SJCRH30 (cell line): ENCODE data around the gene SSBP3. TPM values are rescaled to one million over a fixed set of nuclear protein-coding genes. Genes with fewer than 3 reads are reported as not detected.

ENCODE experiments used
- DNase-seq, 2 experiments: peaks; one replicate each; pipeline ENCODE4 v3.0.0-alpha.2; 2015 to 2020
- H3K27ac ChIP-seq: fragments of 250-450 bp; sonication (Bioruptor Pico); 2 replicates; pipeline ENCODE4 v1.5.1; 2020; ENCODE audit warnings: mild to moderate bottlenecking, moderate library complexity
- H3K27me3 ChIP-seq: fragments of 250-450 bp; sonication (Bioruptor Pico); 2 replicates; pipeline ENCODE4 v1.5.1; 2020; ENCODE audit warnings: mild to moderate bottlenecking, moderate library complexity
- H3K36me3 ChIP-seq: fragments of 250-450 bp; sonication (Bioruptor Pico); 2 replicates; pipeline ENCODE4 v1.5.1; 2020; ENCODE audit warnings: mild to moderate bottlenecking, moderate library complexity
- H3K4me1 ChIP-seq: fragments of 250-450 bp; sonication (Bioruptor Pico); 2 replicates; pipeline ENCODE4 v1.5.1; 2020; ENCODE audit warnings: mild to moderate bottlenecking, moderate library complexity
- H3K4me3 ChIP-seq: fragments of 250-450 bp; sonication (Bioruptor Pico); 2 replicates; pipeline ENCODE4 v1.5.1; 2020; ENCODE audit warnings: mild to moderate bottlenecking, moderate library complexity
- H3K9me3 ChIP-seq: fragments of 250-450 bp; sonication (Bioruptor Pico); replicated peaks from 2 replicates; pipeline ENCODE4 v1.5.1; 2020; ENCODE audit warnings: mild to moderate bottlenecking, moderate library complexity
- total RNA-seq: library from RNA; depleted of rRNA; stranded (reverse); fragments of >200 nt; shearing (Covaris generic); gene quantifications from 2 replicates; pipeline ENCODE4 v1.2.3, GENCODE V29; 2014; rRNA removed

Gene SSBP3
- total RNA-seq, 1 experiment from 2014 or later, result 32.1 TPM

- Histone ChIP-seq H3K27ac (no peak overlapping the region), H3K36me3 (no peaks in the 10 kb centered on the region), H3K4me1 (no peaks in the 10 kb centered on the region; the same call in 1 of the 2 replicates), H3K9me3 (no peaks in the 10 kb centered on the region), H3K4me3 (no peak overlapping the region), H3K27me3 (no peaks in the 10 kb centered on the region)
- DNase-seq, result no peak
Observed at GRCh38 chr1:54177726-54178125, 228.5 kb downstream of the SSBP3 start.

GRCh38 chr1:54176621-54177327, 229.4 kb downstream of the SSBP3 start:
- no peaks in the 10 kb centered on the region for H3K27me3 ChIP-seq
- no peaks in the 10 kb centered on the region for H3K9me3 ChIP-seq
- no peak overlapping the region for H3K4me3 ChIP-seq
- H3K4me1 ChIP-seq, result no peaks in the 10 kb centered on the region; the same call in 1 of the 2 replicates
- no peak overlapping the region for H3K27ac ChIP-seq
- H3K36me3 ChIP-seq, result no peaks in the 10 kb centered on the region
- no peak for DNase-seq

Other genes starting within 250 kb of the SSBP3 start
- 6.4 and 7.0 TPM in 2 replicates for gene CYB5RL, start 206.4 kb downstream of the SSBP3 start, total RNA-seq
- gene MRPL37, start 206.2 kb downstream of the SSBP3 start, total RNA-seq, result 139 and 142 TPM in 2 replicates
- gene ACOT11, start 141.8 kb upstream of the SSBP3 start, total RNA-seq, result 4.3 and 4.4 TPM in 2 replicates
- gene FAM151A, start 217.1 kb upstream of the SSBP3 start, total RNA-seq, result not detected in 2 replicates
- not detected in 2 replicates for gene MROH7, start 235.4 kb upstream of the SSBP3 start, total RNA-seq